ENCODE data around the gene COX7A2. TPM values are rescaled to one million over a fixed set of nuclear protein-coding genes. Genes with fewer than 3 reads are reported as not detected.

COX7A2 gene
- total and polyA plus RNA-seq, 2 of the 13 experiments (the other 11 are each of a cell fraction or from before 2014, with no cell fraction given): 407 to 556 TPM

DNA sequence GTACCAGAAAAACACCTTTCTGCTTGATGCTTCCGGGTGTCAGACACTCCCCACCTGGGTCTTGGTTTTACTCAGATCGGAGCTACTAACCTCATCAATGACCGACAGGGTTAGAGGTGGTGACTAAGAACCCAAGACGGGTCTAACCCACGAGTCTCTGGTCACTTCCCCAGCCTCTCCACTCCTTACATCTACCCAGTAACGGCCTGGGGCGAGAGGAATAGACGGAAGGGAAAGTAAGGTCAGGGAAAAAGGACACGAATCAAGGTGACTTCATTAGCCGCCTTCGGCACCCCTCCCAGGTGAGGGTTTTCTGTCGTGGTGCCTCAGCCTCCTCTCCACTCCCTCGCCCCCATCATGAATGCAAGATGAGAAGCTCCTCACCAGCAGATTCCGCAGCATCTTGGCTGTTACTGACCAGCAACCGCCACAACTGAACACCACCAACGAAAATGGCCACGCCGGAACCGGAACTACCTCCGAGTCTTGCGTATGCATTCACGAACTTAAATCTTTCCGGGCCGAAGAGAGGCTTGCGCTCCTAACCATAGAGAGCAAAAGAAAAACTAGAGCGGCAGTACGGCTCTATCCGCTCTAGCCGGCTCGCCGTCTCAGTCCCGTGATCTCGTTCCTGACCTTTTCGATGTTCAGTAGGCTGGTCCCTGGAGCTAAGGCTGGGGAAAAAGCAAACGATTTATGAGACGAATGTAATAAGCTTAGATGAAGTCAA is at the start of gene COX7A2 (continued):
- no peak for TF ChIP-seq PRDM15 (CRISPR knock-in tag; IDR thresholded peaks at IDR 0.05)
- TF ChIP-seq, protein P1, sequence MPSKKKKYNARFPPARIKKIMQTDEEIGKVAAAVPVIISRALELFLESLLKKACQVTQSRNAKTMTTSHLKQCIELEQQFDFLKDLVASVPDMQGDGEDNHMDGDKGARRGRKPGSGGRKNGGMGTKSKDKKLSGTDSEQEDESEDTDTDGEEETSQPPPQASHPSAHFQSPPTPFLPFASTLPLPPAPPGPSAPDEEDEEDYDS (CRISPR knock-in tag; IDR thresholded peaks at IDR 0.05): peak; percentile 87
- peak; percentile 33; the same call in 1 of the 2 replicates for TF ChIP-seq ZNF768 (CRISPR knock-in tag; IDR thresholded peaks at IDR 0.05)
- TF ChIP-seq GABPB1 (CRISPR knock-in tag; IDR thresholded peaks at IDR 0.05): peak; percentile 96
- TF ChIP-seq DNMT1 (CRISPR knock-in tag; IDR thresholded peaks at IDR 0.05): no peak
- TF ChIP-seq, protein P2, sequence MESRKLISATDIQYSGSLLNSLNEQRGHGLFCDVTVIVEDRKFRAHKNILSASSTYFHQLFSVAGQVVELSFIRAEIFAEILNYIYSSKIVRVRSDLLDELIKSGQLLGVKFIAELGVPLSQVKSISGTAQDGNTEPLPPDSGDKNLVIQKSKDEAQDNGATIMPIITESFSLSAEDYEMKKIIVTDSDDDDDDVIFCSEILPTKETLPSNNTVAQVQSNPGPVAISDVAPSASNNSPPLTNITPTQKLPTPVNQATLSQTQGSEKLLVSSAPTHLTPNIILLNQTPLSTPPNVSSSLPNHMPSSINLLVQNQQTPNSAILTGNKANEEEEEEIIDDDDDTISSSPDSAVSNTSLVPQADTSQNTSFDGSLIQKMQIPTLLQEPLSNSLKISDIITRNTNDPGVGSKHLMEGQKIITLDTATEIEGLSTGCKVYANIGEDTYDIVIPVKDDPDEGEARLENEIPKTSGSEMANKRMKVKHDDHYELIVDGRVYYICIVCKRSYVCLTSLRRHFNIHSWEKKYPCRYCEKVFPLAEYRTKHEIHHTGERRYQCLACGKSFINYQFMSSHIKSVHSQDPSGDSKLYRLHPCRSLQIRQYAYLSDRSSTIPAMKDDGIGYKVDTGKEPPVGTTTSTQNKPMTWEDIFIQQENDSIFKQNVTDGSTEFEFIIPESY (CRISPR knock-in tag; IDR thresholded peaks at IDR 0.05): peak; percentile 40; the same call in 1 of the 2 replicates
- TF ChIP-seq CBX1 (IDR thresholded peaks at IDR 0.05; ENCODE audit: low read depth): peak; percentile 85
- TF ChIP-seq, protein P3, sequence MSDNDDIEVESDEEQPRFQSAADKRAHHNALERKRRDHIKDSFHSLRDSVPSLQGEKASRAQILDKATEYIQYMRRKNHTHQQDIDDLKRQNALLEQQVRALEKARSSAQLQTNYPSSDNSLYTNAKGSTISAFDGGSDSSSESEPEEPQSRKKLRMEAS (IDR thresholded peaks at IDR 0.05): 0 out of 2 replicates have a peak, but pooled peaks have one; percentile 33
- TF ChIP-seq HNRNPL (IDR thresholded peaks at IDR 0.05; ENCODE audit: low read depth, low read length): no peak
- peak; percentile 99 for TF ChIP-seq ZMYM4 (CRISPR knock-in tag; IDR thresholded peaks at IDR 0.05)
- TF ChIP-seq, protein P4, sequence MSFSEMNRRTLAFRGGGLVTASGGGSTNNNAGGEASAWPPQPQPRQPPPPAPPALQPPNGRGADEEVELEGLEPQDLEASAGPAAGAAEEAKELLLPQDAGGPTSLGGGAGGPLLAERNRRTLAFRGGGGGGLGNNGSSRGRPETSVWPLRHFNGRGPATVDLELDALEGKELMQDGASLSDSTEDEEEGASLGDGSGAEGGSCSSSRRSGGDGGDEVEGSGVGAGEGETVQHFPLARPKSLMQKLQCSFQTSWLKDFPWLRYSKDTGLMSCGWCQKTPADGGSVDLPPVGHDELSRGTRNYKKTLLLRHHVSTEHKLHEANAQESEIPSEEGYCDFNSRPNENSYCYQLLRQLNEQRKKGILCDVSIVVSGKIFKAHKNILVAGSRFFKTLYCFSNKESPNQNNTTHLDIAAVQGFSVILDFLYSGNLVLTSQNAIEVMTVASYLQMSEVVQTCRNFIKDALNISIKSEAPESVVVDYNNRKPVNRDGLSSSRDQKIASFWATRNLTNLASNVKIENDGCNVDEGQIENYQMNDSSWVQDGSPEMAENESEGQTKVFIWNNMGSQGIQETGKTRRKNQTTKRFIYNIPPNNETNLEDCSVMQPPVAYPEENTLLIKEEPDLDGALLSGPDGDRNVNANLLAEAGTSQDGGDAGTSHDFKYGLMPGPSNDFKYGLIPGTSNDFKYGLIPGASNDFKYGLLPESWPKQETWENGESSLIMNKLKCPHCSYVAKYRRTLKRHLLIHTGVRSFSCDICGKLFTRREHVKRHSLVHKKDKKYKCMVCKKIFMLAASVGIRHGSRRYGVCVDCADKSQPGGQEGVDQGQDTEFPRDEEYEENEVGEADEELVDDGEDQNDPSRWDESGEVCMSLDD (CRISPR knock-in tag; IDR thresholded peaks at IDR 0.05; ENCODE audit: borderline replicate concordance): 0 out of 2 replicates have a peak, but pooled peaks have one; percentile 55
- TF ChIP-seq PBX3 (CRISPR knock-in tag; IDR thresholded peaks at IDR 0.05; ENCODE audit: borderline replicate concordance): no peak
- peak; percentile 99 for TF ChIP-seq ZNF124 (CRISPR knock-in tag; IDR thresholded peaks at IDR 0.05)
- peak; percentile 57 for TF ChIP-seq IKZF4 (CRISPR knock-in tag; IDR thresholded peaks at IDR 0.05; ENCODE audit: borderline replicate concordance, low read depth, not compliant biosample characterization)
- peak; percentile 75; the same call in 1 of the 2 replicates for TF ChIP-seq CCDC6 (CRISPR knock-in tag; IDR thresholded peaks at IDR 0.05)
- TF ChIP-seq GABPA (IDR thresholded peaks at IDR 0.05; ENCODE audit: low read depth, low read length): peak; percentile 87
- TF ChIP-seq GABPA (CRISPR knock-in tag; IDR thresholded peaks at IDR 0.05; ENCODE audit: low read depth): peak; percentile 99
- peak; percentile 53 for TF ChIP-seq NCOA2 (CRISPR knock-in tag; IDR thresholded peaks at IDR 0.05)
- TF ChIP-seq EHMT2 (IDR thresholded peaks at IDR 0.05; ENCODE audit: borderline replicate concordance, low read depth, low read length): peak; percentile 80; the same call in 1 of the 2 replicates

Data from HepG2 (cell line).